Islet precursor cell (in vitro differentiated cells): Measurements from ENCODE around the gene DCUN1D2.
"Not testable (repeated sequence)": the region's sequence is repeated elsewhere in the genome, so short reads cannot be mapped to it uniquely, and the experiment has no call there.

ENCODE experiments used
- DNase-seq: peaks from one replicate; pipeline ENCODE4 v3.0.0-alpha.2; 2018

The DCUN1D2 gene

DNA sequence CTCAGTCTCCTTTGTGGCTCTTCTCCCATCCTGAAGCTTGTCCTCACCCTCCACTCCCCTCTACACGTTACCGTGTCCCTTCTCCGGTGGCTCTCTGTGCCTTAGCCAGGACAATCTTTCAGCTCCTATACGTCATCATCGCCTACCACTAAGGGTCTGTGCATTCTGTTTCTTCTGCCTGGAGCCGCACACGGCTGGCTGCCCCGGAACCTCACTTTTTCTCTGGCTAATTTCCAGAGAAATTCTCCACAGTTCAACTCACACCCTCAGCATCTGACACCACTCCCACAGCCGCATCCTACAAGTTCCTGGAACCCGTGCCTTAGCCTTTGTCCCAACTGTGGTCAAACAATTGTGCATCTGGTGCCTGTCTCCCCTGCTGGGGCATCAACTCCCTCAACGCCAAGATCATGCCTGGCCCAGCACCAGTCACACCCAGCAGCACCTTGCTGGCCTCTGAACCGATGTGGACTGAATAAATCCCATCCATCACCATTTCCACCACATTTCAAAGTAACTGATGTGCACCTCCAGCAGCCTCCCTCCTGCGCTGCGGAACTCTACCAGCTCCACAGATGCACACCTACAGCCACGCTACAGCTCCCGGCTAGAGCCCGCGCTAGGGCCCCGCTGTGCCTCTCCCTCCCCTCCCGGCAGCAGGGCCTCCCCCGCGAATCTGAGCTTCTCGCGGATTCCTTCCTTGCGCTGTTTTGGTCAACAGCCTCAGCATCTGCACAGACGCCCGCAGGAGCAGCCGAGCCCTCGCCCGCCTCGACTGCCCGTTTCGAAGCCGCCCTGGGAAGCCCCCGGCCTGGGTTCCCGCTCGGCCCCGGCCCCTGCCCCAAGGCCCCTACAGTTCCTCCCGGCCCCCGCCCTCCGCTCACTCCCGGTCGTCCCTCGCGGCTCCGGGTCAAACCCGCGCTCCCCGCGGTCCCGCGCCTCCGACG, 689 bp downstream of the DCUN1D2 start:
- DNase-seq = no peak

- peak; percentile 79 for DNase-seq
These were observed 1.4 kb downstream of the DCUN1D2 start for GRCh38 chr13:113489171-113489548.

DNA sequence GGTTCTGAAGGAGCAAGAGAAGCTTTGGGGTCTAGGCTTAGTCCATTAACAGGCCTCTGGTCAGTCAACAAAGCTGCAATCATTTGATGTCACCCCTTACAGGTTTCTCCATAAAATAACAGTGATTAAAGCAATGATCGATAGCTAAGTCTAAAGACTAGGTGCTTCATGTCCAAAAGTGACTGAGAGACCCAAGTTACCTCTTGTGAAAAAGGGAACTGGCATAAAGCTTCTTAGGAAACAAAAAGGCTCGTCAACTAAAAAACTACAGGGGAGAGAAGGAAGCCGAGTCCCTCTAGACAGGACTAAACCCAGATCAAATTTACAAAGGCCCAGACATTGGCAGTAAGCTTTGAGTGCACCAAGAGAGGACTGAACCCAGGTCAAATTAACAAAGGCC, 2.2 kb downstream of the DCUN1D2 start:
- DNase-seq = no peak

DNA sequence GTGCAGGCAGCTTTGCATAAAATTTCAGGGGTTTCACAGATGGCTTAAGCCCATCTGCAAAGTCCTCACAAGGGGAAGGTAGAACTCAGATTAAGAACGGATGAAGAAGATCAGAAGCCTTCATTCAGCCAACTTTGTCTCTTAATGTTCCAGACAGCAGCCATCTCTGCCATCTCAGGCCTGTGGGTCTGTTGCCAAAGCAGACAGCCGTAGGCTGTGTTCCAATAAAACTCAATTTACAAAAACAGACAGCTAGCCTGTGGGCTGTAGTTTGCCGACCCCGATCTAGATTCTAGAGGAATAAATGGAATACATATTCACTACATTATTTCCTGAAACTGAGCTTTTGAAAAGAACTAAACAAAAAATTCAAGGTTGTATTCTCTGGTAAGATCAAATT, 3.8 kb downstream of the DCUN1D2 start:
- DNase-seq = no peak

- DNase-seq = no peak
These were observed 5.0 kb downstream of the DCUN1D2 start for GRCh38 chr13:113485545-113485944.

- no peak for DNase-seq
These were observed 6.8 kb downstream of the DCUN1D2 start for GRCh38 chr13:113483504-113484293.

- no peak for DNase-seq
These were observed 7.4 kb downstream of the DCUN1D2 start for GRCh38 chr13:113483081-113483480.

DNA sequence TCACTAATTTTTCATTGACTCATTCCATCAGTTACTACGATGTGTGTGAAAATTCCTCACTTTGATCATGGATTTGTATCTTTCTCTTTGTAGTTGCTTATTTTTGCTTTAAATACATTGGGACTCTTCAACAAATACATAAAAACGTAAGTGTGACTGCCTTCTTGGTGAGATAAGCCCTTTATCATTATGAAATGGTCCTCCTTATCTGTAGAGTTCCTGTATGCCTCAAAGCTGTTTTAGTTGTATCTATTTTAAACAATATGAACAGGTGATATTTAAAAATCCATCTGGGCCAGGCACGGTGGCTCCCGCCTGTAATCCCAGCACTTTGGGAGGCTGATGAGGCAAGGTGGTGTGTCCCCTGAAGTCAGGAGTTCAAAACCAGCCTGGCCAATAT, 11.3 kb downstream of the DCUN1D2 start:
- no peak for DNase-seq

DNA sequence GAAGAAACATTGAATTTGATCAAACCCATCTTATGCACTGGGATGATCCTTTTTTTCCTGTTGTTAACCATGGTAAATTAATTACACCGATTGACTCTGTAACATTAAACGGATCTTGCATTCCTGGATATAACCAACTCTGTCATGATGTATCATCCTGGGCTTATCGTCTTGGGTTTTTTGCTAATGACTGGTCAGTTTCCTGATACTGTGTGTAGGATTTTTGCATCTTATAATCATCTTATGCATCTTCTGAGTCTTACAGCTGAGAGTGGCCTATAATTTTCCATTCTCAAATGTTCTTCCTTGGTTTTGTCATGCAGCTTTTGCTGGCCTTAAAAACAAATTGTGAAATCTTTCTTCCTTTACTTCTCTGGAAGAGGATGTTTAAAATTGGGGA, 12.8 kb downstream of the DCUN1D2 start:
- DNase-seq = no peak

GRCh38 chr13:113476811-113477210, 13.7 kb downstream of the DCUN1D2 start:
- DNase-seq = no peak

GRCh38 chr13:113475911-113476310, 14.6 kb downstream of the DCUN1D2 start:
- DNase-seq = no peak

DNA sequence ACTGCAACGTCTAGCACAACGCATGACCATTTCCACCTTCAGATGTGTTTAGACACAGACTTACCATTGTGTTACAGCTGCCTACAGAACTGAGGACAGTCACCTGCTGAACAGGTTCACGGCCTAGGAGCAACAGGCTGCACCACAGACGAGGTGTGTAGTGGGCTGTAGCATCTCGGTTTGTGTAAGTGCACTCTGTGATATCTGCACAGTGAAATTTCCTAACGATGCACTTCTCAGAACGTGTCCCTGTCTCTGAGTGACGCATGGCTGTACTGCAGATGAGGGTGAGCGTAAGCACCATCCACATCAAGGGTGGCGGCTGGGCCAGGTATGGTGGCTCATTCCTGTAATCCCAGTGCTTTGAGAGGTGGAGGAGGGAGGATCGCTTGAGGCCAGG, 15.2 kb downstream of the DCUN1D2 start:
- DNase-seq = no peak

GRCh38 chr13:113474179-113474578, 16.3 kb downstream of the DCUN1D2 start:
- DNase-seq = peak; percentile 74

GRCh38 chr13:113472355-113473025, 18.0 kb downstream of the DCUN1D2 start:
- no peak for DNase-seq

DNA sequence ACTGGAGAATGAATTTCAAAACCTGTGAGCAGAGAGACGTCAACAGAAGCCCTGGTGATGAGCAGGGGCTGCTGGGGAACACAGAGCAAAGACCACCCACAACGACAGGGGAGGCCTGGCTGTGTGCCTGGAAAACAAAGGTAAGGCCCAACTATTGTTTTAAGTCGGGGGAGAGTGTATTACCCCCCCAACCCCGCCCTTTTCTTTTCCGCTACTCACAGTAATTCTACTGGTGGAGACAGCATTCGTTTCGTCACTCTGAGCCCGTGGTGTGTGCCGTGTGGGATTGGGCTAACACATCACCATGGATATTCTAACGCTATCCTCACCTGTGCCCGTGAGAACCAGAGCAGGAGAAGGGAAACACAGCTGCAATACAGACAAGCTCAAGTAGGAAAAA, 18.7 kb downstream of the DCUN1D2 start:
- no peak for DNase-seq

- not testable (repeated sequence) for DNase-seq
These were observed 19.8 kb downstream of the DCUN1D2 start for GRCh38 chr13:113470635-113471163.

DNA sequence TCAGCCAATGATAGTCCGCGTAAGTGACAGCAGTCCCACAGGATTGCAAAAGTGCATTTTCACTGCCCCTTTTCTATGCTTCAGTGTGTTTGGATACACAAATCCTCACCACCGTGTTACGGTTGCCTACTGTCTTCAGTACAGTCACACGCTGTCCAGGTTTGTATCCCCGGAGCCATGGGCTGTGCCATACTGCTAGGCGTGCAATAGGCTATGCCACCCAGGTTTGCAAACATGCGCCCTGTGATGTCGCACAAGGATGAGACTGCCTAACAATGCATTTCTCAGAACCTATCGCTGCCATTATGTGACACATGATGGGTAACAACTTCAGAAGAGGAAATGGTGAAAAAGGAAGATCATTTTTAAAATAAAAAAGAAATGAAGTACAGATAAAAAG, 20.4 kb downstream of the DCUN1D2 start:
- DNase-seq = no peak

DNA sequence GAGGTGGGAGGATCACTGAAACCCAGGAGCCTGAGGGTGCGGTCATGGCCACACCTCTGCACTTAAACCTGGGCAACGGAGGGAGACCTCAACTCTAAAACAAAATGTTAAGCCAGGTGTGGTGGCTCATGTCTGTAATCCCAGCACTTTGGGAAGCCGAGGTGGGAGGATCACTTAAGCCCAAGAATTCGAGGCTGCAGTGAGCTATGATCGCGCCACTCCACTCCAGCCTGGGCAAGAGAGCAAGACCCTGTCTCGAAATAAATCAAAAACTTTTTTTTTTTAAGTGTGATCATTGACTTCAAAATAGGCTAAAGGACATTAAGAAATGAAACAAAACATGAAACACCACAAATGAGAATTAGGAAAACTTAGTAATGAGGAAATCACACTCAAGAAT, 20.9 kb downstream of the DCUN1D2 start:
- no peak for DNase-seq

GRCh38 chr13:113468472-113469201, 21.9 kb downstream of the DCUN1D2 start:
- DNase-seq = peak; percentile 75

DNA sequence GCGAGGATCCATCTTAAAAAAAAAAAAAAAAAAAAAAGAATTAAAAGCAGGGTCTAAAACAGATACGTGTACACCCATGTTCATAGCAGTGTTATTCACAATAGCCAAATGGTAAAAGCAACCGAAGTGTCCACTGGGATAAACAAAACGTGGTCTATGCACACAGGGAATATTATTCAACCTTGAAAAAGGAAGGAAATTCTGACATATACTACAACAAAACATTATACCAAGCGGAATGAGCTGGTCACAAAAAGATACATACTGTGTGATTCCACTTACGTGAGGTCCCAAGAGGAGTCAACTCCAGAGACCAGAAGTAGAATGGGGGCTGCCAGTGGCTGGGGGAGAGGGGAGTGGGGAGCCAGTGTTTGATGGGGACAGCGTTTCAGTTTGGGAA, 22.5 kb downstream of the DCUN1D2 start:
- DNase-seq = no peak

GRCh38 chr13:113466383-113466782, 24.1 kb downstream of the DCUN1D2 start:
- DNase-seq = no peak

DNA sequence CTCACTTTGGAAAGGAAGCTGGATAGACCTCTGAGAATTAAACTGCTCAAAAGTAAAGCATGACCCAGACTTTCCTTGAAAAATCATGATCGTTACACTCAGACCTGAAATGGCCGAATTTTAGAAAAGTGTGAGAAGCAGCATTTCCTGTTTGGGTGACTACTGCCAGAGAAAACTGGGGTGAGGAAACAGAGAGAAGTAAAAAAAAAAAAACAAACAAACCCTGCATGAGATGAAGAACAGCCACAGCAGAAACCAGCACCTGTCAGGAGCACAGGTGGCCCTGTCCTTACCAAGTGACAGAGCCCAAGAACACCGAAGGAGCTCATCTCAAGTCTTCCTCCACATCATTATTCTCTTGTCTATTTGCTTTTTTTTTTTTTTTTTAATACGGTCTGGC, 25.2 kb downstream of the DCUN1D2 start:
- no peak for DNase-seq

GRCh38 chr13:113464476-113464875, 26.0 kb downstream of the DCUN1D2 start:
- no peak for DNase-seq
